Endodermal cell (in vitro differentiated cells): ENCODE results near the gene MICU1. TPM values are rescaled to one million over a fixed set of nuclear protein-coding genes. Genes with fewer than 3 reads are reported as not detected.

Experiments
- DNase-seq: peaks from one replicate; pipeline ENCODE4 v3.0.0-alpha.2; 2017
- H3K27ac ChIP-seq: 2 replicates; pipeline ENCODE4 v1.5.1; 2013; ENCODE audit warnings: mild to moderate bottlenecking, low read depth, low read length, moderate library complexity
- H3K27me3 ChIP-seq: 2 replicates; pipeline ENCODE4 v1.6.1; 2013; ENCODE audit warnings: mild to moderate bottlenecking, low read length, moderate library complexity; ENCODE audit not compliant: insufficient read depth, control insufficient read depth, poor library complexity, severe bottlenecking
- H3K36me3 ChIP-seq: 2 replicates; pipeline ENCODE4 v1.7.0; 2013; ENCODE audit warnings: mild to moderate bottlenecking, low read length, moderate library complexity; ENCODE audit not compliant: control insufficient read depth, insufficient read depth
- H3K4me1 ChIP-seq: one replicate; pipeline ENCODE4 v1.7.0; 2013; ENCODE audit warnings: low read length; ENCODE audit not compliant: control insufficient read depth, insufficient read depth
- H3K4me3 ChIP-seq: 2 replicates; pipeline ENCODE4 v1.5.1; 2013; ENCODE audit warnings: mild to moderate bottlenecking, low read length, moderate library complexity
- H3K9ac ChIP-seq: 2 replicates; pipeline ENCODE4 v1.6.1; 2013; ENCODE audit warnings: mild to moderate bottlenecking, low read length, moderate library complexity; ENCODE audit not compliant: poor library complexity, severe bottlenecking; ENCODE audit errors: extremely low read depth
- H3K9me3 ChIP-seq: 2 replicates; pipeline ENCODE4 v1.6.1; 2013; ENCODE audit warnings: mild to moderate bottlenecking, low read length, moderate library complexity; ENCODE audit not compliant: control insufficient read depth
- H3K27ac Mint-ChIP-seq: 2 replicates; pipeline ENCODE4 v1.8.0; 2020; ENCODE audit warnings: mixed read lengths
- H3K27me3 Mint-ChIP-seq: 2 replicates; pipeline ENCODE4 v1.8.0; 2021; ENCODE audit warnings: mild to moderate bottlenecking, mixed read lengths; ENCODE audit not compliant: insufficient read depth
- H3K36me3 Mint-ChIP-seq: 2 replicates; pipeline ENCODE4 v1.8.0; 2020; ENCODE audit warnings: low read depth, mixed read lengths
- H3K4me1 Mint-ChIP-seq: 2 replicates; pipeline ENCODE4 v1.8.0; 2020; ENCODE audit warnings: mixed read lengths
- H3K4me3 Mint-ChIP-seq: 2 replicates; pipeline ENCODE4 v1.8.0; 2020; ENCODE audit warnings: mild to moderate bottlenecking, moderate library complexity, mixed read lengths
- H3K9me3 Mint-ChIP-seq: 2 replicates; pipeline ENCODE4 v1.8.0; 2020; ENCODE audit warnings: mild to moderate bottlenecking, mixed read lengths
- CTCF ChIP-seq: fragments of 200-600 bp; sonication (generic); conservative IDR thresholded peaks from 2 replicates; pipeline ENCODE4 v1.5.0; 2021; ENCODE audit warnings: antibody characterized with exemption, mild to moderate bottlenecking
- WGBS, 2 experiments: methylation state at CpG; one replicate each; pipeline versions ENCODE4 v1.1.5 to v1.1.7; 2013; ENCODE audit warnings: missing lambda C conversion rate in 2 of 2, mixed read lengths in 1 of 2; ENCODE audit not compliant: insufficient coverage in 1 of 2, insufficient read length in 1 of 2; 5-methylcytosine and 5-hydroxymethylcytosine counted together
- total RNA-seq, 2 donors: library from RNA; stranded (reverse); fragmentation: NEBNext Ultra II Directional in 1 of 2; extraction: Animal tissue kit (Norgen Biotek cat#: 25700) in 1 of 2; gene quantifications; 2 replicates in 1 of 2; 3 replicates in 1 of 2; pipeline ENCODE4 v1.2.1, GENCODE V29; 2021

Gene MICU1
- total RNA-seq, 2 donors from 2014 or later = 41.9 to 54.9 TPM

- 94 to 100% methylated on average over 1 to 11 of the region's 11 CpGs for WGBS, 2 experiments
Observed at GRCh38 chr10:72344932-72345331, 280.9 kb downstream of the MICU1 start.

GRCh38 chr10:72342911-72343310 is 283.0 kb downstream of the MICU1 start:
- Histone ChIP-seq H3K4me1 (no peaks in the 10 kb centered on the region), H3K4me3 (no peak overlapping the region), H3K27ac (no peak overlapping the region), H3K27me3 (no peaks in the 10 kb centered on the region), H3K9me3 (no peaks in the 10 kb centered on the region), H3K36me3 (peaks cover 30% of the 10 kb centered on the region), H3K9ac (no peak overlapping the region)
- Mint-ChIP-seq H3K4me1 (no peaks in the 10 kb centered on the region), H3K4me3 (no peak overlapping the region), H3K9me3 (no peaks in the 10 kb centered on the region), H3K27me3 (no peaks in the 10 kb centered on the region), H3K27ac (no peak overlapping the region), H3K36me3 (peaks cover 35% of the 10 kb centered on the region)
- WGBS, 2 experiments = 97 to 100% methylated on average over 3 to 5 of the region's 5 CpGs
- no peak for DNase-seq
- no peak for TF ChIP-seq CTCF

More at GRCh38 chr10:72344932-72345331, 280.9 kb downstream of the MICU1 start:
- H3K4me1 ChIP-seq = no peaks in the 10 kb centered on the region
- no peaks in the 10 kb centered on the region for H3K27me3 ChIP-seq
- no peak overlapping the region for H3K27ac ChIP-seq
- H3K9ac ChIP-seq = no peak overlapping the region
- no peak for TF ChIP-seq CTCF
- no peak overlapping the region for H3K4me3 ChIP-seq
- H3K4me1 Mint-ChIP-seq = no peaks in the 10 kb centered on the region
- H3K36me3 Mint-ChIP-seq = peaks cover 33% of the 10 kb centered on the region
- H3K9me3 ChIP-seq = no peaks in the 10 kb centered on the region
- peaks cover 24% of the 10 kb centered on the region for H3K36me3 ChIP-seq
- H3K27me3 Mint-ChIP-seq = no peaks in the 10 kb centered on the region
- DNase-seq = peak; percentile 39
- no peak overlapping the region for H3K27ac Mint-ChIP-seq
- H3K4me3 Mint-ChIP-seq = no peak overlapping the region
- no peaks in the 10 kb centered on the region for H3K9me3 Mint-ChIP-seq

- peaks cover 50% of the 10 kb centered on the region for H3K36me3 Mint-ChIP-seq
- H3K9ac ChIP-seq = no peak overlapping the region
- no peaks in the 10 kb centered on the region for H3K9me3 Mint-ChIP-seq
- no peaks in the 10 kb centered on the region for H3K27me3 Mint-ChIP-seq
- no peaks in the 10 kb centered on the region for H3K27me3 ChIP-seq
- H3K4me1 Mint-ChIP-seq = no peaks in the 10 kb centered on the region
- no peak overlapping the region for H3K4me3 Mint-ChIP-seq
- no peaks in the 10 kb centered on the region for H3K4me1 ChIP-seq
- H3K4me3 ChIP-seq = no peak overlapping the region
- peak; percentile 96 for TF ChIP-seq CTCF
- peak overlapping the region; percentile 52 for H3K27ac Mint-ChIP-seq
- no peak overlapping the region for H3K27ac ChIP-seq
- peak; percentile 94 for DNase-seq
- H3K9me3 ChIP-seq = no peaks in the 10 kb centered on the region
- H3K36me3 ChIP-seq = peaks cover 47% of the 10 kb centered on the region
- WGBS, 2 experiments = 80 to 85% methylated on average over 10 to 28 of the region's 28 CpGs
Observed at GRCh38 chr10:72340510-72341261, 285.2 kb downstream of the MICU1 start.
